Measurements from ENCODE around the gene EYS.

GRCh38 chr6:65707126-65707826 is at the start of gene EYS:
- TF ChIP-seq GATA2 (IDR thresholded peaks at IDR 0.05; ENCODE audit: low read depth, low read length) (no peak), GATA3 (IDR thresholded peaks at IDR 0.05; ENCODE audit: low read depth, low read length) (no peak)

Measured in SH-SY5Y (cell line).